Vagina (tissue), 2 donors: Measurements from ENCODE around the gene AP1G2.

ENCODE experiments used
- CTCF ChIP-seq, 3 experiments: fragments of 450-650 bp in 2 of 3; fragments of 200-600 bp in 1 of 3; sonication (generic) in 1 of 3; IDR thresholded peaks; one replicate each; pipeline ENCODE4 v1.5.1; 2017 to 2019; ENCODE audit warnings: antibody characterized with exemption in 3 of 3, mild to moderate bottlenecking in 2 of 3, moderate library complexity in 2 of 3
- POLR2A ChIP-seq, 2 donors: fragments of 450-650 bp; IDR thresholded peaks; one replicate each; pipeline ENCODE4 v1.6.1; 2017; ENCODE audit warnings: antibody characterized with exemption in 2 of 2, mild to moderate bottlenecking in 2 of 2, moderate library complexity in 2 of 2

- TF ChIP-seq POLR2A (IDR thresholded peaks at IDR 0.05), result no peak
- no peak for TF ChIP-seq CTCF (IDR thresholded peaks at IDR 0.05)
Measured at GRCh38 chr14:23535943-23536342, 31.6 kb downstream of the AP1G2 start.
